Right renal pelvis (tissue), 4 donors: ENCODE data around the gene CDKN1C. TPM values are rescaled to one million over a fixed set of nuclear protein-coding genes. Genes with fewer than 3 reads are reported as not detected.

Source experiments
- DNase-seq, 4 donors: peaks; one replicate each; pipeline ENCODE4 v3.0.0-alpha.2; 2013; ENCODE audit warnings: low read depth in 4 of 4, low spot score in 3 of 4, missing footprints in 1 of 4
- polyA plus RNA-seq, 4 donors: library from polyadenylated mRNA; unstranded; fragments of 120-200 nt; gene quantifications; one replicate each; pipeline ENCODE4 v1.2.1, GENCODE V29; 2013; ENCODE audit not compliant: insufficient read length in 4 of 4

The CDKN1C gene
- polyA plus RNA-seq, 4 donors = 115 to 166 (median 134) TPM

- DNase-seq = no peak
Measured at GRCh38 chr11:2833716-2834502, 51.7 kb downstream of the CDKN1C start.

Other genes starting within 250 kb of the CDKN1C start
- 1 to 10 TPM in 1 of 4 donors, under 1 TPM in 3; 0.72 to 1.5 (median 0.84) TPM for gene KCNQ1OT1, start 185.8 kb downstream of the CDKN1C start, polyA plus RNA-seq
- gene PHLDA2, start 43.6 kb upstream of the CDKN1C start, polyA plus RNA-seq = 1 to 10 TPM in 2 of 4 donors, under 1 TPM in 2; 0.54 to 2.5 (median 1.3) TPM
- 100 to 1,000 TPM; 173 to 202 (median 194) TPM for gene NAP1L4, start 106.6 kb upstream of the CDKN1C start, polyA plus RNA-seq
- gene CARS1, start 171.6 kb upstream of the CDKN1C start, polyA plus RNA-seq = 10 to 100 TPM; 25.2 to 26.2 (median 25.9) TPM